ENCODE results near the gene ATP8A1.
"Not testable (repeated sequence)": the region's sequence is repeated elsewhere in the genome, so short reads cannot be mapped to it uniquely, and the experiment has no call there.

ATP8A1 gene

GRCh38 chr4:42416017-42416416, 240.9 kb downstream of the ATP8A1 start:
- DNase-seq (ENCODE audit: low spot score) = no peak

DNA sequence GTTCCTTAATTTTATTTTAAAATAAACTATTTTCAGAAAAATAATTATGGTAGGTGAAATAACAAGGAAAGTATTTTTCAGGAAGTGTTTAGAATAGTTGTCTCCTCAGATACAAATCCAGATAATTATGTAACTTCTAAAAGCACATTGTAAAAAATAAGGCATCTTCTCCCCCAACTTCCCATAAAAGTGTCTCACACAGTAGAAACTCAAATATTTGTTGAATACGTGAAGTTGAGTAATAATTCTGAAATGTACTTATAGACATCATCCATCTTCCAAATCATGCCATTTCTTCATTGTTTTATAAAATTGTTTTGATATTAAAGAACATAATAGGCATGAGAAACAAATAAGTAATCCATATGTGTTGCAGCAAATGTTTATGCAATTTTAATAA, 241.6 kb downstream of the ATP8A1 start:
- no peak for DNase-seq (ENCODE audit: low spot score)

- DNase-seq (ENCODE audit: low spot score) = no peak
Observed at GRCh38 chr4:42412251-42412650, 244.7 kb downstream of the ATP8A1 start.

GRCh38 chr4:42411803-42412202, 245.1 kb downstream of the ATP8A1 start:
- DNase-seq (ENCODE audit: low spot score) = no peak

GRCh38 chr4:42410446-42410845, 246.5 kb downstream of the ATP8A1 start:
- DNase-seq (ENCODE audit: low spot score) = no peak

GRCh38 chr4:42404001-42404400, 252.9 kb downstream of the ATP8A1 start:
- DNase-seq (ENCODE audit: low spot score) = no peak

DNA sequence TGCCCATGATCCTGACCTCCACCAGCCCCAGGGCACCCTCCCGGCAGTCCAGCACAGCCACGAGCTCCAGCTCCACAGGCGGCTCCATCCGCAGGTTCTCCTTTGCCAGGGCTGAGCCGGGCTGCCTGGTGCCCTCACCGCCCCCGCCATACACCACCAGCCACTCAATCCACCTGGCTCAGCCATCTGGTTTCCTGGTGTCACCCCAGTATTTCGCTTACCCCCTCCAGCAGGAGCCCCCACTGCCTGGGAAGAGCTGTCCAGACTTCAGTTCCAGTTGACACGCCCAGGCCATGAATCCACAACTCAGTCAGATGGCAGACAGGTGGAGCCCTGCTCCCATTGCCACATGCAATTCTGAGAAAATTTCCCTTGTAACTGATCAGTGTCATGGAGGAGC, 255.7 kb downstream of the ATP8A1 start:
- no peak for DNase-seq (ENCODE audit: low spot score)

GRCh38 chr4:42399393-42399792, 257.5 kb downstream of the ATP8A1 start:
- DNase-seq (ENCODE audit: low spot score) = no peak

DNA sequence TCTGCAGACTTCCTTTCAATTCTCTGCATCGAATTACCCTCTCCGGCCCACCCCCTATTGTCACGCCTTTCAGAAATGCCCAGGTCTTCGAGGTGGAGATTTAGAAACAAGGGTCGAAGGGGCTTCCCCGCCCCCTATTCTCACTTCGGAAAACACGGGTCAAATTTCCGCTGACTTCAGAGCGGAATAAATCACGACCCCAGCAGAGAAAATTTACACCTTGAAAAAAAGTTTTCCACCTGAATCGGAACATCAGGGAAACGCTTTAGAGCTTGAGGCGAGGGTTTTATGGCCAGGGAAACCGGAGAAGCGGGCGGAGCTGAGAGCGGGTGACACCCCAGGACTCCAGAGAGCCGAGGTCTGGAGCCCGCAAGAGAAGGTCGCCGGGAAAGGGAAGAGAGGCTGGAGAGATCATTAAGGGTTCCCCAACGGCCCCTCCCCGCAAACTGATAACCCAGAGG, 258.0 kb downstream of the ATP8A1 start:
- DNase-seq (ENCODE audit: low spot score) = no peak

DNA sequence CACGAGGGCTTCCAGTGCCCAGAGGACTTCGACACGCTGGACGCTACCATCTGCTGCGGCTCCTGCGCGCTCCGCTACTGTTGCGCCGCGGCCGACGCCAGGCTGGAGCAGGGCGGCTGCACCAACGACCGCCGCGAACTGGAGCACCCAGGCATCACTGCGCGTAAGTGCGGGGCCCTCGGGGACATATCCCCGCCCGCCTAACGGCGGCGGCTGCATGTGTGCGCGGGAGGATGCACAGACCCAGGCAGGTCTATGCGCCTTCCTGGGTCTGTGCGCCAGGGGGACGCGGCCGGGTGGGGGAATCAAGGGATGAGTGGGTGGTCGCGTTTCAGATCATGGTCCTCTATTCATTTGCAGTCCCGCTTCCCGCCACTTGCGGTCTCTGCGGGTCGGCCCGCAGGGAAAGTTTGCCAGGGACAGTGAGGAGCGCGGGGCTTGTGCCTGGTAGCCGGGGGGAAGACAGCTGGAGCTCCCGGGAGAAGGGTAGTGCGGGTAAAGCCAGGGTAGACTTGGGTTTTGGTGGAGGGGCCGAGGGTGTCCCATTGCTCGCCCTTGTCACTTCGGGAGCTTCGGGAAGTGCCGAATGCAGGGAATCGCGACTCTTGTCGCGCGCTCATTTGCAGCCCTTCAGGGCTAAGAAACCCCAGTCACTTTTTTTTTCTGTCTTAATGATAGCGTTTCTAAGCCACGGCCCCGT, 258.6 kb downstream of the ATP8A1 start:
- peak; percentile 72 for DNase-seq (ENCODE audit: low spot score)

DNA sequence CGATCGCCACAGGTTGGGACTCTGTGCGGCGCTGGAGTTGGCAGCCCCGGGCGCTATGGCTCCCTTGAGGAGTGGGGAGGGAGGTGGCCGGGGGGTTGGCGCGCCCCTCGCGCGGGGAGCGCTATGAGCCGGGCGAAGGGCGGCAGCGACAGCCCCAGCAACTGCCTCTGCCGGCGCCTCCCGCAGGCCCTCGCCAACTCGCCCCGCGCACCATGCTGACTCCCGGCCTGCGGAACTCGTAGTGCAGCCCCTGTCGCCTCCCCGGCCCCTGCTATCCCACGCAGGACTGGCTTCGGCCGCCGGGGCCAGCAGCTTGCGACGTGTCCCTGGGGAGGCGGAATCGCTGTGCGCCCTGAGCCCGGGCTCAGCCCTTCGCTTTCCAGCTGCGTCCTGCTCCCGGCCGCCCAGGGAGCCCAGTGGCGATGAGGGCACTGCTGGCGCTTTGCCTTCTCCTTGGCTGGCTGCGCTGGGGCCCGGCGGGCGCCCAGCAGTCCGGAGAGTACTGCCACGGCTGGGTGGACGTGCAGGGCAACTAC, 259.2 kb downstream of the ATP8A1 start:
- no peak for DNase-seq (ENCODE audit: low spot score)

DNA sequence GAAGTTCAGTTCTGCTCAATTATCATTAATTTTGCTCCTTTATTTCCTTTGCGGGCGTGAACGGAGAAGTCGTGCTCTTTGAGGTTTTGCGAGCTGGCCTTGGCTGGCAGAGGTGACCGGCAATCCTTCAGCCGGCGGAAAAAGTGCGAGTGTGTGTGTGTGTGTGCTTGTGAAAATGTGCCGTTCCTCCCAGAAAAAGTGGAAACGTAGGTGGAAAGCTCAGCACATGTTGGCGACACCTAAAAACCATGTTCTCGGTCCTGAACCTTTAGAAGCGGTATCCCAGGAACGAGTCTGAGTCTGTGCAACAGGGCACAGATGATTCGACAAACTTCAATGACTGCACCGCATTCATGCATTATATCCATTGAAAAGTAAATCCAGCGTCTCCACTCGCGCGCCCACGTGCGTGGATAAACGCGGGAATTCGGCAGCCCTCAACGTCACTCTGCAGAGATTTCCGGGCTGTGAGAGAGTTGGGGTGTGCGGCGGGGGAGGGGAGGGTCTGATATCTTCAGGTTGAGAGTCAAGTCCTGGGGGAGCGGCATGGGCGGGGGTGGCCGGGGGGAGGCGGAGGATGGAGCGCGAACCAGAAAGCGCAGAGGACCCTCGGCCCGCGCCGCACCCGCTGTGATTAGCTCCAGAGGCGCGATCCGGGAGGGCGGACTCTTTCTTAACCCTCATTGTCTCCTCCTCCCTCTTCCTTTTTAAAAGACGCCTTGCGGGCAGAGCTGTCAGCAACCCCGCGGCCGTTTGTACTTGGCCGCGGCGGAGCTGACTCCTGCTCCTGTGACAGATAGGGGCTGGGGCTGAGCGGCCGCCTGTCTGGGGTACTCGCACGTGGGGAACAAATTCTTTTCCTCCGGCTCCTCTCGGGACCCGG, 259.9 kb downstream of the ATP8A1 start, which contains the start of gene SHISA3:
Gene SHISA3 (plus strand): TSS at position 737 of the 883 bp plus-strand sequence. CDS start 569 bp downstream, outside the sequence.
- DNase-seq (ENCODE audit: low spot score) = peak; percentile 59

DNA sequence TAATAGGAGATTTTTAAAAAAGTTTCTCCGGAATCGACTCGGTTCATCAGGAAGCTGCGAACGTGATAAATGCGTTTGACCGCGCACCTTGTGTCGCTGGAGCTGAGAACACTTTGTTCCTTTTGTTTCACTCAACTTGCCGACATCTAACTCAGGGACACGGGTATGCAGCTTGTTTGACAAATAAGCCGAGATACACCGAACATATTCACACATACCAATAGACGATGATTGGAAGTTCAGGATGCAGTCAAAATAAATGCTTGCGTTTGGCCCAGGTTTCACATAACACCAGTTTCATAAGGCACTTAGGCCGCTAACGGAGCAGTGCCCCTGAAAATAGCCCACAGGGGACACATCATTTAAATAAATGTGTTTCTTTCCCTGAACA, 260.5 kb downstream of the ATP8A1 start:
- no peak for DNase-seq (ENCODE audit: low spot score)

- DNase-seq (ENCODE audit: low spot score) = no peak
Observed at GRCh38 chr4:42395595-42395994, 261.3 kb downstream of the ATP8A1 start.

- DNase-seq (ENCODE audit: low spot score) = no peak
Observed at GRCh38 chr4:42392436-42392835, 264.5 kb downstream of the ATP8A1 start.

DNA sequence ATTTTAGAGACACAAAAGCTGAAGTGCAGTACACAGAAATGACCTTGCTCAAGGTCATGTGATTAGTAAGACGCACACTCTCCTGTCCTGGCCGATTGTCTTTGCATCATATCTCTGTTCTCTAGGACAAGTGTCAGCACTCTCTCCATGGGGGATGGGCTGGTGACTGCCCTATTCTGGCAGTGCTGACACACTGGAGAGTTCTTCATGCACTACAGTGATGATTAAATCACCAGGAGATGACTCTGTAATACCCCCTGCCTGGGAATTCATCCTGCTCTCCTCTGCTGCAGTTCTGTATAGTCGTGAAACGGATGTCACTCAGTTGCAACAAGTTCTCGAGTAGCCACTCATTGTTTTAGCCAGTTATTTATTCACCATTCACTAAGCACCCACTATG, 264.9 kb downstream of the ATP8A1 start:
- peak; percentile 55 for DNase-seq (ENCODE audit: low spot score)

GRCh38 chr4:42391355-42391664, 265.6 kb downstream of the ATP8A1 start:
- no peak for DNase-seq (ENCODE audit: low spot score)

GRCh38 chr4:42390622-42391354, 266.1 kb downstream of the ATP8A1 start:
- DNase-seq (ENCODE audit: low spot score) = no peak

DNA sequence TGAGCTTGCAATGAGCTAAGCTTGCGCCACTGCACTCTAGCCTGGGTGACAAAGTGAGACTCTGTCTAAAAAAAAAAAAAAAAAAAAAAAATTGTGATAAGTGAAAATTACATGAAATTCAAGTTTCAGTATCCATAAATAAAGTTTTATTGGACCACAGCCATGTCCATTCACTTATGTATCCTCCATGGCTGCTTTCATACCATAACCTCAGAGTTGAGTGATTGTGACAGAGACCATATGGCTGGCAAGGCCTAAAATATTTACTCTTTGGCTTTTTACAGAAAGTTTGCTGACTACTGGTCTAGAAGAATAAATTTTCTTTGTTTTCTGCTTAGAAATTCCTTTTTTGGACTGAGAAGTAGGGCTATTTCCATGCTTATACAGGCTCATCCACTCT, 271.4 kb downstream of the ATP8A1 start:
- DNase-seq (ENCODE audit: low spot score) = no peak

DNA sequence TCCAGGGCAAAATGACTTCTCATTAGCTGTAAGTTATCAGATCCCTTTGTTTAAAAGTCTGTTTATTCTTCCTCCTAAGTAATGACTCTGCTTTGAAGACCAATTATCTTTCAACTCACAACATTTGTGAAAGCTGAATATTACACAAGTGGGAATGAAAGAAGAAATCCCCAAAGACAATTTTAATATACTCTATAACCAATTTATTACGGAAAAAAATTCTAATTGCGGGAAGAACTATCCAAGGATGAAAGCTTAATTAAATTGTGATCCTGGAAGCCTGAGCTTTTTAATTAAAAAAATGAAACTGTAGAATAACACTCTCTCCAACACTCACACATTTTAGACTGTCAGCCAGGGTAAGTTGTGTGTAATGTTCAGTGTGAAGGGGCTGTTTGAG, 275.2 kb downstream of the ATP8A1 start:
- DNase-seq (ENCODE audit: low spot score) = no peak

- DNase-seq (ENCODE audit: low spot score) = no peak
Observed at GRCh38 chr4:42377497-42377896, 279.4 kb downstream of the ATP8A1 start.

DNA sequence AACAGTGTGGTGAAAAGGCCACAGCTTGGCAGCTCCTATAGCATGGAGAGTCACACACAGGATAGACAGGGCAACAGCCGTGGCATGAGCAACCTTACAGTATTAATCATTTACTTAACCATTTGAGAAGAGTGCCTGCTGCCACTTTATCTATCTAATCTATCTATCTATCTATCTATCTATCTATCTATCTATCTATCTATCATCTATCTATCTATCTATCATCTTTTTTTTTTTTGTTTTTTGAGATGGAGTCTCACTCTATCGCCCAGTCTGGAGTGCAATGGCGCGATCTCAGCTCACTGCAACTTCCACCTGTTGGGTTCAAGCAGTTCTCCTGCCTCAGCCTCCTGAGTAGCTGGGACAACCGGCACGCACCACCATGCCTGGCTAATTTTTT, 284.6 kb downstream of the ATP8A1 start:
- DNase-seq (ENCODE audit: low spot score) = not testable (repeated sequence)

All from SK-N-DZ (cell line).